GM18505 (cell line): ENCODE results near the gene MIPOL1.
"Not testable (repeated sequence)": the region's sequence is repeated elsewhere in the genome, so short reads cannot be mapped to it uniquely, and the experiment has no call there.

ENCODE experiments used
- ATAC-seq: cut with Tn5 transposase; IDR thresholded peaks from one replicate; pipeline ENCODE4 v1.9.1; 2021; ENCODE audit not compliant: unreplicated experiment
- POLR2A ChIP-seq: IDR thresholded peaks from 4 replicates; pipeline ENCODE4 v1.6.1; 2011; ENCODE audit warnings: borderline replicate concordance; ENCODE audit not compliant: insufficient read depth, insufficient read length; ENCODE audit errors: extremely low read depth

MIPOL1 gene

GRCh38 chr14:37311252-37311651 lies 113.5 kb downstream of the MIPOL1 start:
- ATAC-seq, result no peak
- no peak for TF ChIP-seq POLR2A

DNA sequence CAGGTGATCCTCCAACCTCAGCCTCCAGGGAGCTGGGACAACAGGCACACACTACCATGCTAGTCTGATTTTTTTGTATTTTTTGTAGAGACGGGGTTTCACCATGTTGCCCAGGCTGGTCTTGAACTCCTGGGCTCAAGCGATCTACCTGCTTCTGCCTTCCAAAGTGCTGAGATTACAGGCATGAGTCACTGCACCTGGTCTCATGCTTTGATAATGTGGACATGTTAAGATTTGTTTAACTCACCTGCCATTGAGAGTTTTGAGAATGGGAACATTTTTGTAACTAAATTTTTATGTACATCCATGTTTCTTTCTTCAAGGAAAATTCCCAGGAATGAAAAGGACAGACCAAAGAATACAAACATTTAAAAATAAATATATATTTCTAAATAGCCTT lies 121.2 kb downstream of the MIPOL1 start:
- no peak for ATAC-seq
- TF ChIP-seq POLR2A, result no peak

GRCh38 chr14:37320106-37320505 lies 122.4 kb downstream of the MIPOL1 start:
- ATAC-seq, result no peak
- TF ChIP-seq POLR2A, result no peak

- no peak for ATAC-seq
- TF ChIP-seq POLR2A, result no peak
These were observed 127.6 kb downstream of the MIPOL1 start for GRCh38 chr14:37325332-37325731.

DNA sequence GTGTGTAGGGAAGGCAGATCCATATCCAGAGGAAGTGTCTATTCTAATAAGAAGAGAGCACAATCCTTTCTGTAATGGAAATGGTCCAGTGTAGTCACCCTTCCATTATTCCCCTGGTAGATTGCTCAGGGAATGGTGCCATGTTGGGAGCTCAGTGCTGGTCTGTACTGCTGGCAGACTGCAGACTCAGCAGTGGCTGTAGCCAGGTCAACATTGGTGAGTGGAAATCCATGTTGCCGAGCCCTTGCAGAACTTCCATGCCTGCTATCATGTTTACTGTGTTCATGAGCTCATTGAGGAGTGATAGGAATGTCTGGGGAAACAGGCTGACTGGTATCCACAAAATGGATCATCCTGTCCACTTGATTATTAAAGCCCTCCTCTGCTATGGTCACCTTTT lies 128.7 kb downstream of the MIPOL1 start:
- TF ChIP-seq POLR2A, result no peak
- no peak for ATAC-seq

DNA sequence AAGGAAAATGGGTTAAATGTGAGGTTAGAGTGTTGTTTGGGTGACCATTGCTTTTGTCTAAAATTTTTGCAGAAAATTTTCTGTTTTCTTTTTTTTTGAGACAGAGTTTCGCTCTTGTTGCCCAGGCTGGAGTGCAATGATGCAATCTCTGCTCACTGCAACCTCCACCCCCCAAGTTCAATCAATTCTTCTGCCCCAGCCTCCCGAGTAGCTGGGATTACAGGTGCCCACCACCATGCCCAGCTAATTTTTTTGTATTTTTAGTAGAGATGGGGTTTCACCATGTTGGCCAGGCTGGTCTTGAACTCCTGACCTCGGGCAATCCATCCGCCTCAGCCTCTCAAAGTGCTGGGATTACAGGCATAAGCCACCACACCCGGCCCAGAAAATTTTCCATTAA lies 130.2 kb downstream of the MIPOL1 start:
- not testable (repeated sequence) for ATAC-seq

DNA sequence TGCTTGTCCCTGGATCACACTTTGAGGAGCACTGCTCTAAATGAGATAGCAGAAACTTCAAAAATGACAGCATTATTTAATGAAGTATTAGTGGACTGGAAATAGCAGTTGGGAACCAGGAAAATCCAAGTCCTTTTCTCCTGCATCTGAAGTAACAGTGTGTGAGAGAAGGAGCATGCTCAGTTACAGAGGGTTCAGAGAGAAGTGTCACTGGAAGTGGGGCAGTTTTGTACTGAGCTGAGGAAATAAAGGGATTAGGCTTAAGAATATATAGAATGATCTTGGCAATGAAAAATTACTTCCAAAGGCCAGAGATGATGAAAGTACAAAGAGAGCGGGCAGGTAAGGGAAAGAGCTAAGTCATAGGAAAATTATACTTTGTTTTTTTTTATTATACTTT lies 130.9 kb downstream of the MIPOL1 start:
- no peak for ATAC-seq

DNA sequence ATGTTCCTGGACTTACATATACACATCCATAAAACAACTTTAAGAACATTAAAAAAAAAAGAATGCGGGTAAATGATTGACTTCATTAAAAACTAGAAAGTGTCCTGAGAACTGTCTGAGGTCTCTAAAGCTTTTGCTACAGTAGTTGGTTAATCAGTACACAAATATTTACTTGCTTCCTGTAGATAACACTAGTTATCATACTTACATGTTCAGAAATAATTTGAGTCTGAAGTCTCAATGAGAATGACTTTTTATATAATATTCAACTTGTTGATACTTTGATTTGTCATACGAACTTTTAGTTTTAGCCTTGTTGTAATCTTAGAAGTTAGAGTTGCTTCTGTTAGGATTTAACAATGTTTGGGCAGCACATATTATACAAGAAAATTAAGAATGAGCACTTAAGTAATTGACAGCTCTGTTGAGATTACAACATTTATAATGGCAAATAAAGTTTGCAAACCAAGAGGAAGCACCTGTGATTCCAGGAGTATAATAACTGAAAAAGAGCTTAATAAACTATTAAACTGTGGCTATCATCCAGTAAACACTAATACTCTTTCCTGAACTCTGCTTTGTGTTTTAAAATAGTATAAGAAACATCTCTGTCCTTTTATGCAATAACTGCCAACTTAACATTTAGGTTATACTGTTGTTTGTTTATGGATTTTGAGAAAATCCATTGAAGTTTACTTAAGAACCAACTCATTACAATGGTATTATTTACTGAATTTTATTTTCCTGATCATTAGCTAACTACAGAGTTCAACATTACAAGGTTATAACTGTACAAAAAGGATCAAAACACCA lies 131.7 kb downstream of the MIPOL1 start:
- no peak for ATAC-seq
- TF ChIP-seq POLR2A, result no peak

More for the DNA sequence above, 130.9 kb downstream of the MIPOL1 start:
- no peak for TF ChIP-seq POLR2A

GRCh38 chr14:37330910-37331309 lies 133.2 kb downstream of the MIPOL1 start:
- ATAC-seq, result no peak
- no peak for TF ChIP-seq POLR2A

DNA sequence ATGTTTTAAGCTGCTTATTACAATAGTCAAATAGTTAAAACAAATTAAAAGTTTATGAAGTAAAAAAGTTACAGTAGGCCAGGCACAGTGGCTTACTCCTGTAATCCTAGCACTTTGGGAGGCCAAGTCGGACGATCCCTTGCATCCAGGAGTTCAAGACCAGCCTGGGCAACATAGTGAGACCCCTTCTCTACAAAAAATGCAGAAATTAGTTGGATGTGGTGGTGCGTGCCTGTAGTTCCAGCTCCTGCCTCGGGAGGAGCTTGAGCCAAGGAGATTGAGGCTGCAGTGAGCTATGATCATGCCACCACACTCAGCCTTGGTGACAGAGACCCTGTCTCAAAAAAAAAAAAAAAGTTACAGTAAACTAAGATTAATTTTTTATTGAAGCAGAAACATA lies 142.6 kb downstream of the MIPOL1 start:
- no peak for TF ChIP-seq POLR2A
- no peak for ATAC-seq

DNA sequence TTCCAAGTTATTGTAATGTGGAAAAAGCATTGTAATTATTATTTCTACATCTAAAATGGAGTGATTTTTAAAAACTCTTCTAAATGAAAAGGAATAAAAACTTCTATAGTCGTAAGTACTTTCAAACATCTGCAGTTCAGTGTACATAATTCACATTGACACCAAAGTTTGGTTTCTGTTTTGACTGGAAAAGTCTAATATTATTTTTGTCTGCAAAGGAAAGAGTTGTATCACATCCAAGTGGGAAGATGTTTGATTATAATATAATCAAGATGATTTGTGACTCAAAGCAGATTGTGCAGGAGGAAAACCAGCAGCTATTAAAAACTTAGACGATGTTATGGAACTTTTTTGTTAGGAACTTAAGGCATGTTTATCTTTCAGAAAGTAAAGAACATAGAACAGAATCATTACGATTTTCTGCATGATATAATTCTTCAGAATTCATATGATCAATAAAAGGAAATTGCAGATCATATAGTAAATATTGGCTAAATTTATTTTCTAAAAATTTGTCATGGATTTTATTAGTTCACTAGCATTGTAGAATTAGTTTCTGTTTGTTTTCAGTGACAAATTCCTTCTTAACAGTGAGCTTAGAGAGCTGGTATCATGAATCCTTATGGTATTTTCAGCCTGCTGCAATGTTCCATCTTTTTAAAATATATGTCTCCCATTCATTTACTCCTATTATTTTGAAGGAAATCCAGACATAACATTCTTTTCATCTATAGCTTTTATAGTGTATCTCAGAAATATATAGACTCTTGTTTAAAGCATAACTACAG lies 145.8 kb downstream of the MIPOL1 start:
- no peak for ATAC-seq
- no peak for TF ChIP-seq POLR2A

- TF ChIP-seq POLR2A, result no peak
- no peak for ATAC-seq
These were observed 165.9 kb downstream of the MIPOL1 start for GRCh38 chr14:37363661-37364060.

GRCh38 chr14:37369425-37369824 lies 171.7 kb downstream of the MIPOL1 start:
- TF ChIP-seq POLR2A, result no peak
- no peak for ATAC-seq

GRCh38 chr14:37375566-37375965 lies 177.8 kb downstream of the MIPOL1 start:
- no peak for ATAC-seq
- TF ChIP-seq POLR2A, result no peak
